Cardiac muscle cell (in vitro differentiated cells and primary cell): Measurements from ENCODE around the gene LY9. TPM values are rescaled to one million over a fixed set of nuclear protein-coding genes. Genes with fewer than 3 reads are reported as not detected.

Source experiments
- DNase-seq, 2 donors: peaks; one replicate each; pipeline versions ENCODE4 v3.0.0 to v3.0.0-alpha.2; 2010 to 2017; ENCODE audit warnings: low read depth in 1 of 2, low spot score in 1 of 2
- H3K27ac ChIP-seq: fragments of 200-600 bp; sonication (generic); 2 replicates; pipeline ENCODE4 v1.5.1; 2016
- H3K27me3 ChIP-seq: fragments of 200-600 bp; sonication (generic); 2 replicates; pipeline ENCODE4 v1.6.0; 2016; ENCODE audit warnings: control low read depth
- H3K36me3 ChIP-seq: fragments of 200-600 bp; sonication (generic); 2 replicates; pipeline ENCODE4 v1.5.1; 2016; ENCODE audit warnings: control low read depth
- H3K4me1 ChIP-seq: fragments of 200-600 bp; sonication (generic); 2 replicates; pipeline ENCODE4 v1.8.1; 2017; ENCODE audit warnings: low read depth, mild to moderate bottlenecking, mixed run types
- H3K4me3 ChIP-seq: fragments of 200-600 bp; sonication (generic); 2 replicates; pipeline ENCODE4 v1.5.1; 2016; ENCODE audit warnings: mild to moderate bottlenecking
- H3K9me3 ChIP-seq: fragments of 200-600 bp; sonication (generic); 2 replicates; pipeline ENCODE4 v1.5.1; 2017; ENCODE audit warnings: low read depth, mild to moderate bottlenecking, control low read depth
- polyA plus RNA-seq: library from polyadenylated mRNA; unstranded; fragments of >200 nt; fragmentation: Nextera tagmentation; extraction: Ambion mirVana; gene quantifications from 2 replicates; pipeline ENCODE4 v1.2.1, GENCODE V29; 2016
- total RNA-seq: library from RNA; depleted of rRNA; stranded (reverse); fragments of >200 nt; gene quantifications from 2 replicates; pipeline ENCODE4 v1.2.3, GENCODE V29; 2016
- TF ChIP-seq, protein P1 (sequence below): IDR thresholded peaks from 2 replicates; pipeline ENCODE4 v1.5.1; 2012; ENCODE audit warnings: low read depth, mild to moderate bottlenecking, low read length

LY9 gene
- total and polyA plus RNA-seq, 2 experiments from 2014 or later: not detected

DNA sequence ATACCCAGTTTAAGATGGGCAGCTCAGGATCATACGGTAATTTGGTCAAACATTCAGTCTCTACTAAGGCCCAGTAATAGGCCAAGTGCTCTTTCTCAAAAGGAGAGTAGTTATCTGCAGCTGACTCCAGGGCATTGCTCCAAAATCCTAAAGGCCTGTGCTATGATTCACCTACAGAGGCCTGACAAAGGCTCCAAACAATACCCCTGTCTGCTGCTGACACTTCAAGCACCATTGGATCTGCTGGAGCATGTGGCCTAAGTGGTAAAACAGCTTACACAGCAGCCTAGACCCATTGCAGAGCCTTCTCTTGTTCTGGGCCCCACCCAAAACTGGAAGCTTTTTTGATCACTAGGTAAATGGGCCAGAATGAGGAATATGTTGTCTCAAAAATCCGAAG, 34.1 kb upstream of the LY9 start:
- no peaks in the 10 kb centered on the region for H3K9me3 ChIP-seq
- H3K27me3 ChIP-seq: no peaks in the 10 kb centered on the region
- TF ChIP-seq, protein P1, sequence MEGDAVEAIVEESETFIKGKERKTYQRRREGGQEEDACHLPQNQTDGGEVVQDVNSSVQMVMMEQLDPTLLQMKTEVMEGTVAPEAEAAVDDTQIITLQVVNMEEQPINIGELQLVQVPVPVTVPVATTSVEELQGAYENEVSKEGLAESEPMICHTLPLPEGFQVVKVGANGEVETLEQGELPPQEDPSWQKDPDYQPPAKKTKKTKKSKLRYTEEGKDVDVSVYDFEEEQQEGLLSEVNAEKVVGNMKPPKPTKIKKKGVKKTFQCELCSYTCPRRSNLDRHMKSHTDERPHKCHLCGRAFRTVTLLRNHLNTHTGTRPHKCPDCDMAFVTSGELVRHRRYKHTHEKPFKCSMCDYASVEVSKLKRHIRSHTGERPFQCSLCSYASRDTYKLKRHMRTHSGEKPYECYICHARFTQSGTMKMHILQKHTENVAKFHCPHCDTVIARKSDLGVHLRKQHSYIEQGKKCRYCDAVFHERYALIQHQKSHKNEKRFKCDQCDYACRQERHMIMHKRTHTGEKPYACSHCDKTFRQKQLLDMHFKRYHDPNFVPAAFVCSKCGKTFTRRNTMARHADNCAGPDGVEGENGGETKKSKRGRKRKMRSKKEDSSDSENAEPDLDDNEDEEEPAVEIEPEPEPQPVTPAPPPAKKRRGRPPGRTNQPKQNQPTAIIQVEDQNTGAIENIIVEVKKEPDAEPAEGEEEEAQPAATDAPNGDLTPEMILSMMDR: no peak
- peak in 1 of 2 donors; percentile 41 for DNase-seq
- no peak overlapping the region for H3K4me3 ChIP-seq
- no peaks in the 10 kb centered on the region for H3K36me3 ChIP-seq
- no peak overlapping the region for H3K27ac ChIP-seq
- no peaks in the 10 kb centered on the region for H3K4me1 ChIP-seq

DNA sequence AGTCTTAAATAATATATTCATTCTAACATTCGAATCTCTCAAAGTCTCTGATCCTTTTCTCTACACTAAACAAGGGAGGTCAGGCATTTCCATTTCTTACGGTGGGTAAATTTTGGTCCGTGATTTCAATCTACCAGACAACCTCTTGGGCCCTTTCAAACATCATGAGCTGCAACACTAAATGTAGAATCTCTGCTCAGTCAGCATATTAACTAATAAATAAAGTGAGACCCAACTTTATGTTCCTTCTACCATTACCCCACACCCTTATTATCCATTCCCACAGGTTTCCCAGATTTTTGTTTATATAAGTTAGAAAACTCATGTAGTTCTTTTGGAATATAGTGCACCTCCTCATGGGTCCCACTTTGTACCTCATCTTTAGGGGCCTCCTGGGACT, 32.0 kb upstream of the LY9 start:
- H3K4me3 ChIP-seq: no peak overlapping the region
- DNase-seq: no peak
- no peak overlapping the region for H3K27ac ChIP-seq
- H3K27me3 ChIP-seq: no peaks in the 10 kb centered on the region
- no peaks in the 10 kb centered on the region for H3K36me3 ChIP-seq
- no peaks in the 10 kb centered on the region for H3K4me1 ChIP-seq
- no peaks in the 10 kb centered on the region for H3K9me3 ChIP-seq
- TF ChIP-seq, protein P1: no peak

DNA sequence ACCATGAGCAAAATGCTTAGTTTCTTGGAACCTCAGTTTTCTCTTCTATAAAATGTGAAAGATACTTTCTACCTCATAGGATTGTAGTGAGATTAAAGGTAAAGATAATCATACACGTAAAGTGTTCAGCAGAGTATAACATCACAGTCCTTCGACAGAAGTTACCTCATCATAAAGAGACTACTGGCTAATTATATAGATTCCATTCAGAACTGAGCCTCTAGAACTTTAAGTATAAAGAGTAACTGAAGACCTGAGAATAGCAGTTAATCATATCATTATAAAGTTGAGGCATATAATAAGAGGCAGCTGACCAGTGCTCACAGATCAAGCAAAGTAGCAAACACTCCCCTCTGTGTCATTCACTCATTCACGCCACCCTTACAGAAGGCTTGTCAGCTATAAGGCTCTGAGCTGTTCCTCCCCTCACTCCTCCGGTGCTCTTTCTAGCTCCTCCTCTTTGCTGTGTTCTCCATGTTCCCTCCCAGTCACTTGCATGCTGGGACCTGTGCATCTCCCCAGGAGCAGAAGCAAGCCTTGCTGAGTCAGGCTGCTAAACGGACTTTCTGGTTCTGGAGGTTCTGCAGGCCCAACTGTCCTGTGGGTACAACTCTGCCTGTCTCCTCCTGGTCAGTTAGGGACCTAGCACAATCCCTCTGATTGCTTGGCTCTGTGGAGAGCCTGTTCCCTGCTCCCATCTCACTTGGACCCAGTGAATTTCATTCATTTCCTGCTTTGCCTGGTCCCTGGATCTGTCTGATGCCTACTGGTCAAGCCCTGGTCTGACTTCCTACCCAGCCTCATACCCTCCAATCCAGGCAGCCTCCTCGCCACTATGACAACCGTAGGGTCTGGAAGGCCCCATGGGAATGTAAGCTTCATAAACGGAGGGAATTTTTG, 28.3 kb upstream of the LY9 start:
- H3K27ac ChIP-seq: no peak overlapping the region
- TF ChIP-seq, protein P1: no peak
- H3K36me3 ChIP-seq: no peaks in the 10 kb centered on the region
- H3K4me1 ChIP-seq: no peaks in the 10 kb centered on the region
- no peak overlapping the region for H3K4me3 ChIP-seq
- no peaks in the 10 kb centered on the region for H3K27me3 ChIP-seq
- no peaks in the 10 kb centered on the region for H3K9me3 ChIP-seq
- no peak for DNase-seq

DNA sequence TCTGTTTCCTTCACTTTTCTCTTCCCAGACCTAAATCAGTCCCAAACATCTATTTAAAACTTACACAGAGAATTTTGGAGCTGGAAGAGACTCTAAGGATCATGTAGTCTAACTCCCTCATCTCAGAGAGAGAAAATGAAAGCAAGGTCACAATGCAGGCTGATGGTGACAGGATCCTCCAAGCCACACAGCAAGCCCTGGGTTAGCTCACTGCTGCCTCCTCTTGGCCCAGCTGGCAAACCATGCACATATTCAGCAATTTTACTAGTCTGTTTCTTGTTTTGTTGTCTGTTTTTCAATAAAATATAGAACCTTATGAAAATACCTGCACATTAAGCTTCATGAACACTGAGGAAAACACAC, 27.7 kb upstream of the LY9 start:
- no peaks in the 10 kb centered on the region for H3K9me3 ChIP-seq
- no peak overlapping the region for H3K4me3 ChIP-seq
- no peaks in the 10 kb centered on the region for H3K36me3 ChIP-seq
- TF ChIP-seq, protein P1: peak; percentile 52
- peak; percentile 10 to 34 for DNase-seq
- H3K27ac ChIP-seq: no peak overlapping the region
- no peaks in the 10 kb centered on the region for H3K27me3 ChIP-seq
- H3K4me1 ChIP-seq: no peaks in the 10 kb centered on the region

DNA sequence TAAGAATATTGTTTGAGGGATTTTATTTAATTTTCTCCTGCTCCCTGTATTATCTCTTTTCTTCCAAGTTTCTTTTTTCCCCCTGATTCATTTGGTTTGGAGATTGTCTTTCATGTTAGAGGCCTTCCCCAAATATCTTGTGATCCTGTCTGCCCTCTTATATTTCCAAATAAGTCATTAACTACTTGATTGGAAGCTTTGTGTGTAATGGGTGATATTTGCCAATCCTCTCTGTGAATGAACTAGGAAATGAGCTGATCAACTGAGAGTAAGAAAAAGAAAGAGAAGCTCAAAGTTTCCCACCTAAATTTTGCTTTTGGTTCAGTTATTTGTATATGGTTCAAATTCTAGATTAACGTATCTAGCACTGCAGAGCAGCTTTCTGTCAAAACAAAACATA, 23.6 kb upstream of the LY9 start:
- H3K4me3 ChIP-seq: no peak overlapping the region
- no peak overlapping the region for H3K27ac ChIP-seq
- H3K9me3 ChIP-seq: no peaks in the 10 kb centered on the region
- DNase-seq: no peak
- no peaks in the 10 kb centered on the region for H3K4me1 ChIP-seq
- TF ChIP-seq, protein P1: no peak
- H3K27me3 ChIP-seq: peaks cover 4% of the 10 kb centered on the region
- H3K36me3 ChIP-seq: no peaks in the 10 kb centered on the region
